ENCODE results near the gene FSCN2.

The FSCN2 gene

GRCh38 chr17:81536299-81537290, 8.4 kb downstream of the FSCN2 start:
- H2AFZ ChIP-seq (ENCODE audit: low read length): no peak overlapping the region
- H4K20me1 ChIP-seq (ENCODE audit: insufficient read depth, low read length): no peaks in the 10 kb centered on the region
- peaks cover 14% of the 10 kb centered on the region; the same call in 1 of the 2 replicates for H3K36me3 ChIP-seq (ENCODE audit: insufficient read depth, low read length)

GRCh38 chr17:81537343-81537855, 9.2 kb downstream of the FSCN2 start:
- Histone ChIP-seq H3K9ac (ENCODE audit: low read length) (no peak overlapping the region), H3F3A (ENCODE audit: insufficient read depth, low read length) (no peaks in the 10 kb centered on the region), H3K79me2 (ENCODE audit: insufficient read depth, low read length) (no peaks in the 10 kb centered on the region), H4K20me1 (ENCODE audit: insufficient read depth, low read length) (no peaks in the 10 kb centered on the region), H3K9me2 (ENCODE audit: low read depth, low read length) (no peaks in the 10 kb centered on the region), H3K27ac (ENCODE audit: low read depth, low read length, poor library complexity, severe bottlenecking) (no peak overlapping the region), H3K36me3 (ENCODE audit: insufficient read depth, low read length) (peaks cover 14% of the 10 kb centered on the region; the same call in 1 of the 2 replicates), H2AFZ (ENCODE audit: low read length) (no peak overlapping the region), H3K4me2 (ENCODE audit: low read length) (no peak overlapping the region), H3K4me1 (ENCODE audit: insufficient read depth, low read length, severe bottlenecking) (peaks cover 4% of the 10 kb centered on the region), H3K27me3 (ENCODE audit: insufficient read depth, low read length) (no peaks in the 10 kb centered on the region), H3K4me3 (ENCODE audit: low read depth, low read length, poor library complexity, severe bottlenecking) (no peak overlapping the region), H3K9me3 (ENCODE audit: low read length) (no peaks in the 10 kb centered on the region)
- TF ChIP-seq EZH2 (IDR thresholded peaks at IDR 0.05; ENCODE audit: borderline replicate concordance, low read length): no peak
- TF ChIP-seq, protein P1, sequence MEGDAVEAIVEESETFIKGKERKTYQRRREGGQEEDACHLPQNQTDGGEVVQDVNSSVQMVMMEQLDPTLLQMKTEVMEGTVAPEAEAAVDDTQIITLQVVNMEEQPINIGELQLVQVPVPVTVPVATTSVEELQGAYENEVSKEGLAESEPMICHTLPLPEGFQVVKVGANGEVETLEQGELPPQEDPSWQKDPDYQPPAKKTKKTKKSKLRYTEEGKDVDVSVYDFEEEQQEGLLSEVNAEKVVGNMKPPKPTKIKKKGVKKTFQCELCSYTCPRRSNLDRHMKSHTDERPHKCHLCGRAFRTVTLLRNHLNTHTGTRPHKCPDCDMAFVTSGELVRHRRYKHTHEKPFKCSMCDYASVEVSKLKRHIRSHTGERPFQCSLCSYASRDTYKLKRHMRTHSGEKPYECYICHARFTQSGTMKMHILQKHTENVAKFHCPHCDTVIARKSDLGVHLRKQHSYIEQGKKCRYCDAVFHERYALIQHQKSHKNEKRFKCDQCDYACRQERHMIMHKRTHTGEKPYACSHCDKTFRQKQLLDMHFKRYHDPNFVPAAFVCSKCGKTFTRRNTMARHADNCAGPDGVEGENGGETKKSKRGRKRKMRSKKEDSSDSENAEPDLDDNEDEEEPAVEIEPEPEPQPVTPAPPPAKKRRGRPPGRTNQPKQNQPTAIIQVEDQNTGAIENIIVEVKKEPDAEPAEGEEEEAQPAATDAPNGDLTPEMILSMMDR (IDR thresholded peaks at IDR 0.05; ENCODE audit: low read length): peak; percentile 49; the same call in 1 of the 2 replicates

More at GRCh38 chr17:81536299-81537290, 8.4 kb downstream of the FSCN2 start:
- no peak for TF ChIP-seq EZH2 (IDR thresholded peaks at IDR 0.05; ENCODE audit: borderline replicate concordance, low read length)
- TF ChIP-seq, protein P1 (IDR thresholded peaks at IDR 0.05; ENCODE audit: low read length): no peak
- no peaks in the 10 kb centered on the region for H3K9me2 ChIP-seq (ENCODE audit: low read depth, low read length)
- no peaks in the 10 kb centered on the region for H3K79me2 ChIP-seq (ENCODE audit: insufficient read depth, low read length)
- H3K27ac ChIP-seq (ENCODE audit: low read depth, low read length, poor library complexity, severe bottlenecking): no peak overlapping the region
- no peaks in the 10 kb centered on the region for H3K9me3 ChIP-seq (ENCODE audit: low read length)
- no peaks in the 10 kb centered on the region for H3F3A ChIP-seq (ENCODE audit: insufficient read depth, low read length)
- H3K4me3 ChIP-seq (ENCODE audit: low read depth, low read length, poor library complexity, severe bottlenecking): no peak overlapping the region
- no peak overlapping the region for H3K4me2 ChIP-seq (ENCODE audit: low read length)
- H3K27me3 ChIP-seq (ENCODE audit: insufficient read depth, low read length): no peaks in the 10 kb centered on the region
- H3K9ac ChIP-seq (ENCODE audit: low read length): no peak overlapping the region
- peaks cover 4% of the 10 kb centered on the region for H3K4me1 ChIP-seq (ENCODE audit: insufficient read depth, low read length, severe bottlenecking)

DNA sequence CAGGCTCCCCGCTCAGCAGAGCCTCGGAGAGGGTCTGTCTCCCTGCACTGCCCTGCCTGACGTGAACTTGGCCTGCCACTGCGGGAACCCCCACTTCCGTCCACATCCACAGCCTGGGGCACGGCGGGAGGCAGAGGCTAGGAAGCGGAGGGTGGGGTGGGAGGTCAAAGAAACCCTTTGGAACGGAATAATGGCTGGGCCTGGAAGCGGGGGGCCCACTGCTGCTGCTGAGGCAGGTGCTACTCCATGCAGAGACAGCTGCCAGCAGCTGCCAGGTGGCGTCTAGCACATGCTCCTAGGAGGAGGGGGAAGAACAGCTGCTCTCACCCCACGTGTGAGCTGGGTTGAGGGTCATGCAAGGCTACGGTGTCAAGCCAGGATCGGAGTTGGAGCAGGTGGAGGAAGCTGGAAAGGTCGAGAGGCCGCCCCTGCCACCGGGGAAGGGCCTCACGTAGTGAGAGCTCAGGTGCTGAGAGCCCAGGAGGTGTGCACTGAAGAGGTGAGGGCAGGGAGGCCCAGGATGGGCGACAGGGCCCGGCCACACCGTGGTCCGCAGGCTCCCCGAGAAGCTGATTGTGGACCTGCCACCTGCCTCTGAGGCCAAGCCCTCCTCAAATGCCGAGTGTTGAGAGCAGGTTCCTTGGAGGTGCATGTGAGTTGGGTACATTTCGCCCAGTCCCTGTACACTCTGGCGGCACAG, 9.8 kb downstream of the FSCN2 start:
- no peak overlapping the region for H3K9ac ChIP-seq (ENCODE audit: low read length)
- no peaks in the 10 kb centered on the region for H3F3A ChIP-seq (ENCODE audit: insufficient read depth, low read length)
- H3K4me1 ChIP-seq (ENCODE audit: insufficient read depth, low read length, severe bottlenecking): peaks cover 4% of the 10 kb centered on the region
- H3K79me2 ChIP-seq (ENCODE audit: insufficient read depth, low read length): no peaks in the 10 kb centered on the region
- H3K4me2 ChIP-seq (ENCODE audit: low read length): no peak overlapping the region
- H3K9me2 ChIP-seq (ENCODE audit: low read depth, low read length): no peaks in the 10 kb centered on the region
- no peaks in the 10 kb centered on the region for H3K27me3 ChIP-seq (ENCODE audit: insufficient read depth, low read length)
- no peaks in the 10 kb centered on the region for H3K9me3 ChIP-seq (ENCODE audit: low read length)
- no peak overlapping the region for H3K4me3 ChIP-seq (ENCODE audit: low read depth, low read length, poor library complexity, severe bottlenecking)
- H3K36me3 ChIP-seq (ENCODE audit: insufficient read depth, low read length): peaks cover 19% of the 10 kb centered on the region; the same call in 1 of the 2 replicates
- no peak overlapping the region for H2AFZ ChIP-seq (ENCODE audit: low read length)
- no peaks in the 10 kb centered on the region for H4K20me1 ChIP-seq (ENCODE audit: insufficient read depth, low read length)
- H3K27ac ChIP-seq (ENCODE audit: low read depth, low read length, poor library complexity, severe bottlenecking): no peak overlapping the region
- TF ChIP-seq, protein P1 (IDR thresholded peaks at IDR 0.05; ENCODE audit: low read length): no peak
- TF ChIP-seq EZH2 (IDR thresholded peaks at IDR 0.05; ENCODE audit: borderline replicate concordance, low read length): no peak
